ENCODE measurements around the gene SNX10.

GRCh38 chr7:26307226-26307625 is 15.6 kb downstream of the SNX10 start:
- no peak for TF ChIP-seq EZH2 (IDR thresholded peaks at IDR 0.05; ENCODE audit: low read depth)
- TF ChIP-seq CTCF (conservative IDR thresholded peaks at IDR 0.05) = no peak

Measured in PC-9 (cell line).